ENCODE data around the gene MRPS26.

DNA sequence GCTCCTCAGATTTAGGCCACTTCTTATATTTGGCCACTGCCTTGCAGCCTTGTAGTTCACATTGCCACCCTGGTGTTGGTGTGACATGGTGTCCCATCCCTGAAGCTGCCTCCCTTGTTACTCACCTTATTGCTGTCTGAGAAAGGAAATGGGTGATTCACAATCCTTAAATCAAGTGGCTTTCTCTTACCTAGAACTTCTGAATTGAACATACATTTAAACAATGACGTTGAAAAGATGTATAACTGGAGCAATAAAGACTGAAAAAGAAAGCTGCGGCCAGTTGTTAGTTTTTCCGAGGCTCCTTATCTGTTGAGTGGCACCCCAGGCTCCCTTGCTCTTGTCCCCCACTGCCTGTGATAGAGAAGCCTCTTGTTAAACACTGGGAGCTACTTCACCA, 31.2 kb upstream of the MRPS26 start:
- TF ChIP-seq, protein P1, sequence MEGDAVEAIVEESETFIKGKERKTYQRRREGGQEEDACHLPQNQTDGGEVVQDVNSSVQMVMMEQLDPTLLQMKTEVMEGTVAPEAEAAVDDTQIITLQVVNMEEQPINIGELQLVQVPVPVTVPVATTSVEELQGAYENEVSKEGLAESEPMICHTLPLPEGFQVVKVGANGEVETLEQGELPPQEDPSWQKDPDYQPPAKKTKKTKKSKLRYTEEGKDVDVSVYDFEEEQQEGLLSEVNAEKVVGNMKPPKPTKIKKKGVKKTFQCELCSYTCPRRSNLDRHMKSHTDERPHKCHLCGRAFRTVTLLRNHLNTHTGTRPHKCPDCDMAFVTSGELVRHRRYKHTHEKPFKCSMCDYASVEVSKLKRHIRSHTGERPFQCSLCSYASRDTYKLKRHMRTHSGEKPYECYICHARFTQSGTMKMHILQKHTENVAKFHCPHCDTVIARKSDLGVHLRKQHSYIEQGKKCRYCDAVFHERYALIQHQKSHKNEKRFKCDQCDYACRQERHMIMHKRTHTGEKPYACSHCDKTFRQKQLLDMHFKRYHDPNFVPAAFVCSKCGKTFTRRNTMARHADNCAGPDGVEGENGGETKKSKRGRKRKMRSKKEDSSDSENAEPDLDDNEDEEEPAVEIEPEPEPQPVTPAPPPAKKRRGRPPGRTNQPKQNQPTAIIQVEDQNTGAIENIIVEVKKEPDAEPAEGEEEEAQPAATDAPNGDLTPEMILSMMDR (IDR thresholded peaks at IDR 0.05): no peak
- no peak for TF ChIP-seq EP300 (IDR thresholded peaks at IDR 0.05)
- no peak for TF ChIP-seq POLR2A (IDR thresholded peaks at IDR 0.05)

Data from stomach (tissue), 4 donors.